Nephron progenitor cell (in vitro differentiated cells): ENCODE measurements around the gene FSCN2.

Experiments
- DNase-seq: peaks from one replicate; pipeline ENCODE4 v3.0.0; 2021
- H3K27ac Mint-ChIP-seq: 2 replicates; pipeline ENCODE4 v1.8.0; 2021; ENCODE audit warnings: mild to moderate bottlenecking, moderate library complexity, mixed read lengths
- H3K27me3 Mint-ChIP-seq: 2 replicates; pipeline ENCODE4 v1.8.0; 2021; ENCODE audit warnings: mild to moderate bottlenecking, low read depth, mixed read lengths; ENCODE audit not compliant: poor library complexity
- H3K36me3 Mint-ChIP-seq: 2 replicates; pipeline ENCODE4 v1.8.0; 2021; ENCODE audit warnings: low read depth, mixed read lengths
- H3K4me1 Mint-ChIP-seq: 2 replicates; pipeline ENCODE4 v1.8.0; 2021; ENCODE audit warnings: mixed read lengths
- H3K4me3 Mint-ChIP-seq: 2 replicates; pipeline ENCODE4 v1.8.0; 2021; ENCODE audit warnings: mild to moderate bottlenecking, moderate library complexity, mixed read lengths
- H3K9me3 Mint-ChIP-seq: 2 replicates; pipeline ENCODE4 v1.8.0; 2021; ENCODE audit warnings: mild to moderate bottlenecking, moderate library complexity, mixed read lengths
- CTCF ChIP-seq: fragments of 200-600 bp; sonication (generic); IDR thresholded peaks from 2 replicates; pipeline ENCODE4 v1.5.0; 2021; ENCODE audit warnings: antibody characterized with exemption

FSCN2 gene

DNA sequence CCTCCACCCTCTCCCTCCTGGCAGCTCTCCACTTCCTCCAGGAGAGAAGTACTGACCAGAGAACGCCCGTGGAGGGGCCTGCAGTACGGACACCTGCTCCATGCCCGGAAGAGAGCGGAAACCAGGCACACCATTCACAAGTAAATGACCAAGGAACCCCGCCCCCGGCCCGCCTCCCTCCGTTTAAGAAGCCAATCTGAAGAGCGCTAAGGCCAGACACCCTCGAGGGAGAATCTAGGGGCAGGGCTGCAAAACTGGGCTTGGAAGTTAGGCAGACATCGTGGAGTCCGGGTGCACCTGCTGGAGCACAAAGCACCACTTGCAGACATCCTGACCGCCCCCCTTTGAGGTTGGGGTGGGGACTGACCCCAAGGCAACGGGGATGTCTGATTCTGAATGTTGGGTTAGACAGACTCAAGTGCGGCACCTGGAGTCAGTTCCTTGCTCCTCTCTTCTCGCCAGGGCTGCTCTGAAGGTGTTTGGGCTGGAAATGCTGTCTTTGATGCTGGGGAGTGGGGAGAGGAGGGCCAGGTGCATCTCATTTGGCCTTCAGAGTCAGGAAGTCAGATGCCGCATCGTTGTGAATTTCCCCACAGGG lies 24.9 kb downstream of the FSCN2 start:
- DNase-seq = peak; percentile 77
- H3K27me3 Mint-ChIP-seq = no peaks in the 10 kb centered on the region
- H3K4me1 Mint-ChIP-seq = peaks cover 44% of the 10 kb centered on the region
- peaks cover 18% of the 10 kb centered on the region for H3K36me3 Mint-ChIP-seq
- H3K4me3 Mint-ChIP-seq = peak overlapping the region; percentile 85
- no peaks in the 10 kb centered on the region for H3K9me3 Mint-ChIP-seq
- TF ChIP-seq CTCF = no peak
- peak overlapping the region; percentile 59 for H3K27ac Mint-ChIP-seq

- no peaks in the 10 kb centered on the region for H3K27me3 Mint-ChIP-seq
- peak overlapping the region; percentile 85 for H3K4me3 Mint-ChIP-seq
- H3K36me3 Mint-ChIP-seq = peaks cover 21% of the 10 kb centered on the region
- no peak overlapping the region for H3K27ac Mint-ChIP-seq
- no peaks in the 10 kb centered on the region for H3K9me3 Mint-ChIP-seq
- peaks cover 44% of the 10 kb centered on the region for H3K4me1 Mint-ChIP-seq
- no peak for TF ChIP-seq CTCF
- DNase-seq = peak; percentile 38
Observed at GRCh38 chr17:81553616-81554181, 25.5 kb downstream of the FSCN2 start.

- no peak for TF ChIP-seq CTCF
- Mint-ChIP-seq H3K4me1 (peaks cover 22% of the 10 kb centered on the region), H3K9me3 (no peaks in the 10 kb centered on the region), H3K36me3 (peaks cover 17% of the 10 kb centered on the region), H3K27ac (no peak overlapping the region), H3K4me3 (no peak overlapping the region), H3K27me3 (no peaks in the 10 kb centered on the region)
- no peak for DNase-seq
Observed at GRCh38 chr17:81556175-81556691, 28.1 kb downstream of the FSCN2 start.

DNA sequence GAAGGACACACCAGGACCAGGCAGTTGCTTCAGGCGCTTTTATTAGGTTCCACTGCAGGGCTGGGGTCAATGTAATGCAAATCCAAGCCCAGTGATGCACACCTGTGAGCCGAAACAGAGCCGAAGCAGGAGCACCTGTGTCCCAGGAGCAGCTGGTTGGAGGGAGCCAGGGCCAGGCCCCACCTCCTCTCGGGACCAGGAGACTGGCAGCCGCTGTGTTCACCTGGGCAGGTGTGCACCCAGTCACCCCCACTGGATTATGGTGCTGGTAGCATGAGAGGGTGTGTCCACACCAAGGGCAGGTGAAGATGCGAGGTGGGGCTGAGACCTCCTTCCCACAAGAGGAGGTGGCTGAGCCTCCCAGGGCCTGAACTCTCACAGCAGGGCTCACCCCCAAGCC lies 28.7 kb downstream of the FSCN2 start:
- Mint-ChIP-seq H3K4me1 (peaks cover 17% of the 10 kb centered on the region), H3K4me3 (no peak overlapping the region), H3K9me3 (no peaks in the 10 kb centered on the region), H3K36me3 (peaks cover 21% of the 10 kb centered on the region), H3K27ac (no peak overlapping the region), H3K27me3 (no peaks in the 10 kb centered on the region)
- no peak for DNase-seq
- TF ChIP-seq CTCF = no peak

DNA sequence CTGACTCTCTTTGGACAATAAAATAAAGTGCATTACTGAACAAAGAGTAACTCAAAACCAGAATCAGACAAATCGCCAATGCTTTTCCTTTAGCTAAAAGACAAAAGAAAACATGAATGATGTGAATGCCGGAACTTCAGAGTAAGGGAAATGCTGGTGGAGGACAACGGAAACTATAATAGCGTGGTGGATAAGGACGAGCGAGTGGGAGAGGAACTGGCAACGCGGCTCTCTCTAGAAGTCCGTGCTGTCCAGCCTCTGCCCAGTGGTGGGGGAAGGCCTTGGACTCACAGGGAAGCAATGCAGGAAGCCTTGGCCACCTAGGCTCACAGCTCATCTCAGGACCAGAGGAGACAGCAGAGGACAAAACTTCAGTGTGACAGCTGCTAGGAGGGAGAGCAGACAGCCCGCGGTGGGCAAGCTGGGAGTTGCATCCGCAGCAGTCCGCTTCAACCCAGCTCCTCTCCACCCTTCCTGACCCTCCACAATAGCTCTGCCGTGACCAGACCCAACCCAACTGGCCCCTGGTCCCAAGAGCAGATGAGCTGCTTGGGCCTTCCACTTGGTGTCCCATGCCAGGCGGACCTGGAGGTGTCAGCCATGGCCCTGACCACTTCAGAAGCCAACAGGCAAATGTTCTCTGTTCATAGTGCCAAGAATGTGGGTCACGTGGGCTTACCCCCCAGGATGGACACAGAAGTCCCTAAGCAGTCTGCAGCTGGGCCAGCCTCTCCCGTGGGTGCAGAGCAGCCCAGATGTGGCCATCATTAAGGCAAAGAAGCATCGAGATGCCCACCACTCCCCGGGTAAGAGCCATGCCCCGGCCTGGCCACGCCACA lies 29.3 kb downstream of the FSCN2 start:
- TF ChIP-seq CTCF = no peak
- Mint-ChIP-seq H3K4me1 (peaks cover 17% of the 10 kb centered on the region), H3K27ac (peak overlapping the region; percentile 37), H3K27me3 (no peaks in the 10 kb centered on the region), H3K36me3 (peaks cover 23% of the 10 kb centered on the region), H3K9me3 (no peaks in the 10 kb centered on the region), H3K4me3 (no peak overlapping the region)
- DNase-seq = no peak
